HG02943 (cell line): ENCODE data around the gene IQCK.

ENCODE experiments used
- ATAC-seq: cut with Tn5 transposase; IDR thresholded peaks from one replicate; pipeline ENCODE4 v1.9.1; 2021; ENCODE audit warnings: mild to moderate bottlenecking, low read depth, moderate library complexity; ENCODE audit not compliant: unreplicated experiment

Gene IQCK

GRCh38 chr16:19753815-19754643 lies 36.0 kb downstream of the IQCK start:
- no peak for ATAC-seq

- ATAC-seq = no peak
Observed at GRCh38 chr16:19754644-19755036, 36.6 kb downstream of the IQCK start.

GRCh38 chr16:19755268-19755667 lies 37.2 kb downstream of the IQCK start:
- ATAC-seq = no peak

GRCh38 chr16:19757026-19757425 lies 39.0 kb downstream of the IQCK start:
- no peak for ATAC-seq

GRCh38 chr16:19757762-19758595 lies 39.9 kb downstream of the IQCK start:
- ATAC-seq = no peak

- ATAC-seq = no peak
Observed at GRCh38 chr16:19760356-19761060, 42.4 kb downstream of the IQCK start.

- ATAC-seq = no peak
Observed at GRCh38 chr16:19765860-19766553, 47.9 kb downstream of the IQCK start.

- no peak for ATAC-seq
Observed at GRCh38 chr16:19766554-19766884, 48.4 kb downstream of the IQCK start.

GRCh38 chr16:19766988-19767387 lies 48.9 kb downstream of the IQCK start:
- ATAC-seq = no peak

- no peak for ATAC-seq
Observed at GRCh38 chr16:19767497-19767896, 49.4 kb downstream of the IQCK start.

GRCh38 chr16:19769239-19769638 lies 51.2 kb downstream of the IQCK start:
- no peak for ATAC-seq

GRCh38 chr16:19771040-19771439 lies 53.0 kb downstream of the IQCK start:
- ATAC-seq = no peak

- no peak for ATAC-seq
Observed at GRCh38 chr16:19771796-19772195, 53.7 kb downstream of the IQCK start.

- ATAC-seq = no peak
Observed at GRCh38 chr16:19774024-19774423, 56.0 kb downstream of the IQCK start.

- ATAC-seq = no peak
Observed at GRCh38 chr16:19776147-19776546, 58.1 kb downstream of the IQCK start.

- ATAC-seq = no peak
Observed at GRCh38 chr16:19776565-19776964, 58.5 kb downstream of the IQCK start.

GRCh38 chr16:19780321-19780720 lies 62.2 kb downstream of the IQCK start:
- no peak for ATAC-seq

GRCh38 chr16:19781226-19781625 lies 63.2 kb downstream of the IQCK start:
- no peak for ATAC-seq

GRCh38 chr16:19783363-19784182 lies 65.5 kb downstream of the IQCK start:
- no peak for ATAC-seq
